Activated CD4-positive, alpha-beta memory T cell treated with anti-CD3 and anti-CD28 coated beads, Interleukin-2, amount 10 ng/mL, durations not matched to agents 7 days and 5 days (primary cell): Measurements from ENCODE around the gene DAD1. TPM values are rescaled to one million over a fixed set of nuclear protein-coding genes. Genes with fewer than 3 reads are reported as not detected.

Source experiments
- CTCF ChIA-PET: fragments of 350-600 bp; sonication (Branson Sonifier 250); formaldehyde crosslinking; loops from one replicate; lab custom pipeline; 2021; ENCODE audit warnings: antibody characterized with exemption, inconsistent platforms; lab: Charles Lee
- POLR2A ChIA-PET: fragments of 350-600 bp; sonication (Branson Sonifier 250); formaldehyde crosslinking; loops from one replicate; lab custom pipeline; 2021; ENCODE audit warnings: antibody characterized with exemption; lab: Charles Lee
- DNase-seq: peaks from one replicate; pipeline ENCODE4 v3.0.0-alpha.2; 2020
- H3K27ac Mint-ChIP-seq: one replicate; pipeline ENCODE4 v1.8.0; 2021; ENCODE audit warnings: mild to moderate bottlenecking, mixed read lengths
- H3K27me3 Mint-ChIP-seq: one replicate; pipeline ENCODE4 v1.8.0; 2021; ENCODE audit warnings: mixed read lengths
- H3K36me3 Mint-ChIP-seq: one replicate; pipeline ENCODE4 v1.8.0; 2021; ENCODE audit warnings: low read depth, mixed read lengths
- H3K4me1 Mint-ChIP-seq: one replicate; pipeline ENCODE4 v1.8.0; 2021; ENCODE audit warnings: mixed read lengths
- H3K4me3 Mint-ChIP-seq: one replicate; pipeline ENCODE4 v1.8.0; 2021; ENCODE audit warnings: mild to moderate bottlenecking, mixed read lengths
- H3K9me3 Mint-ChIP-seq: one replicate; pipeline ENCODE4 v1.8.0; 2021; ENCODE audit warnings: mixed read lengths
- total RNA-seq, 2 experiments: library from RNA; stranded (reverse); gene quantifications; one replicate each; pipeline ENCODE4 v1.2.3, GENCODE V29; 2021

Gene DAD1
- total RNA-seq, 2 experiments from 2014 or later, result 160 to 167 TPM

- CTCF ChIA-PET, result interaction anchor here (0.6 to 11.8 kb wide), 8 partner anchors 7 to 344 kb away, joined by 3 to 593 read pairs (median 3); no protein-coding TSS in a partner anchor
- no peak for DNase-seq
- no peaks in the 10 kb centered on the region for H3K27me3 Mint-ChIP-seq
- H3K4me1 Mint-ChIP-seq, result peaks cover 91% of the 10 kb centered on the region
- POLR2A ChIA-PET, result interaction anchor here (1.3 to 26.6 kb wide), 9 partner anchors 12 to 567 kb away, joined by 4 to 1110 read pairs (median 40); partner anchors contain the start of genes DAD1, LRP10 and MRPL52
- peaks cover 50% of the 10 kb centered on the region for H3K36me3 Mint-ChIP-seq
- H3K9me3 Mint-ChIP-seq, result no peaks in the 10 kb centered on the region
- peak overlapping the region; percentile 95 for H3K27ac Mint-ChIP-seq
- H3K4me3 Mint-ChIP-seq, result peak overlapping the region; percentile 62
Measured at GRCh38 chr14:22565391-22565945, 23.6 kb downstream of the DAD1 start.

- Mint-ChIP-seq H3K4me1 (peaks cover 95% of the 10 kb centered on the region), H3K27me3 (no peaks in the 10 kb centered on the region), H3K36me3 (peaks cover 43% of the 10 kb centered on the region), H3K9me3 (no peaks in the 10 kb centered on the region), H3K27ac (peak overlapping the region; percentile 95), H3K4me3 (peak overlapping the region; percentile 42)
- CTCF ChIA-PET, result interaction anchor here (0.6 to 11.8 kb wide), 5 partner anchors 6 to 498 kb away, joined by 3 to 593 read pairs (median 3); partner anchors contain the start of gene DAD1
- POLR2A ChIA-PET, result interaction anchor here (1.3 to 26.6 kb wide), 7 partner anchors 11 to 678 kb away, joined by 3 to 1110 read pairs (median 147); partner anchors contain the start of gene DAD1
- no peak for DNase-seq
Measured at GRCh38 chr14:22564463-22564862, 24.6 kb downstream of the DAD1 start.

GRCh38 chr14:22563987-22564386 is 25.0 kb downstream of the DAD1 start:
- DNase-seq, result peak; percentile 38
- CTCF ChIA-PET, result interaction anchor here (0.6 to 11.8 kb wide), 5 partner anchors 5 to 586 kb away, joined by 3 to 593 read pairs (median 4); partner anchors contain the start of gene DAD1
- Mint-ChIP-seq H3K9me3 (no peaks in the 10 kb centered on the region), H3K27me3 (no peaks in the 10 kb centered on the region), H3K27ac (peak overlapping the region; percentile 95), H3K4me3 (peak overlapping the region; percentile 42), H3K4me1 (peaks cover 95% of the 10 kb centered on the region), H3K36me3 (peaks cover 38% of the 10 kb centered on the region)
- POLR2A ChIA-PET, result interaction anchor here (1.1 to 26.6 kb wide), 9 partner anchors 11 to 677 kb away, joined by 3 to 1110 read pairs (median 40); partner anchors contain the start of gene DAD1

GRCh38 chr14:22561661-22562579 is 27.1 kb downstream of the DAD1 start:
- Mint-ChIP-seq H3K9me3 (no peaks in the 10 kb centered on the region), H3K4me1 (peaks cover 96% of the 10 kb centered on the region), H3K36me3 (peaks cover 35% of the 10 kb centered on the region)

DNA sequence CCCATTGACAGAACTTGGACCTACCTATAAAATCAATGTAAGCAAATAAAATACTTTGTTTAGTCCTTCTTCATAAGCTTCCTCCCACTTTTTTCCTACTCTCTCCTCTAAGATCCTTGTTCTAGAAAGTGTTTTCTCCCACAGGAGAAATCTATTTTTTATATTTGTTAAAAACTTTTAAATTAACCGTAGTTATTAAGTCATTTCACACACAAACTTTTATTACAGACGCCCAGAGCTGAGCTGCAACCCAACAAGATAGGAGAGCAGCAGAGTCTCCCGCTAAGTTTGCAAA is 27.7 kb downstream of the DAD1 start:
- peaks cover 93% of the 10 kb centered on the region for H3K4me1 Mint-ChIP-seq
- DNase-seq, result no peak
- H3K9me3 Mint-ChIP-seq, result no peaks in the 10 kb centered on the region
- H3K4me3 Mint-ChIP-seq, result peak overlapping the region; percentile 68
- POLR2A ChIA-PET, result interaction anchor here (1.0 to 26.6 kb wide), 18 partner anchors 4 to 812 kb away, joined by 3 to 1110 read pairs (median 4); partner anchors contain the start of genes DAD1 and OXA1L
- peaks cover 35% of the 10 kb centered on the region for H3K36me3 Mint-ChIP-seq
- peak overlapping the region; percentile 95 for H3K27ac Mint-ChIP-seq
- H3K27me3 Mint-ChIP-seq, result peaks cover under 1% of the 10 kb centered on the region
- CTCF ChIA-PET, result interaction anchor here (1.0 to 8.4 kb wide), 9 partner anchors 8 to 583 kb away, joined by 3 to 593 read pairs (median 6); partner anchors contain the start of gene DAD1

More at GRCh38 chr14:22561661-22562579, 27.1 kb downstream of the DAD1 start:
- ChIA-PET POLR2A (interaction anchor here (1.0 to 26.6 kb wide), 19 partner anchors 4 to 813 kb away, joined by 3 to 1110 read pairs (median 5); partner anchors contain the start of genes DAD1 and OXA1L), CTCF (interaction anchor here (0.7 to 8.4 kb wide), 9 partner anchors 7 to 643 kb away, joined by 3 to 593 read pairs (median 6); partner anchors contain the start of gene DAD1)
- H3K4me3 Mint-ChIP-seq, result peak overlapping the region; percentile 53
- H3K27ac Mint-ChIP-seq, result peak overlapping the region; percentile 95
- DNase-seq, result peak; percentile 82
- no peaks in the 10 kb centered on the region for H3K27me3 Mint-ChIP-seq

DNA sequence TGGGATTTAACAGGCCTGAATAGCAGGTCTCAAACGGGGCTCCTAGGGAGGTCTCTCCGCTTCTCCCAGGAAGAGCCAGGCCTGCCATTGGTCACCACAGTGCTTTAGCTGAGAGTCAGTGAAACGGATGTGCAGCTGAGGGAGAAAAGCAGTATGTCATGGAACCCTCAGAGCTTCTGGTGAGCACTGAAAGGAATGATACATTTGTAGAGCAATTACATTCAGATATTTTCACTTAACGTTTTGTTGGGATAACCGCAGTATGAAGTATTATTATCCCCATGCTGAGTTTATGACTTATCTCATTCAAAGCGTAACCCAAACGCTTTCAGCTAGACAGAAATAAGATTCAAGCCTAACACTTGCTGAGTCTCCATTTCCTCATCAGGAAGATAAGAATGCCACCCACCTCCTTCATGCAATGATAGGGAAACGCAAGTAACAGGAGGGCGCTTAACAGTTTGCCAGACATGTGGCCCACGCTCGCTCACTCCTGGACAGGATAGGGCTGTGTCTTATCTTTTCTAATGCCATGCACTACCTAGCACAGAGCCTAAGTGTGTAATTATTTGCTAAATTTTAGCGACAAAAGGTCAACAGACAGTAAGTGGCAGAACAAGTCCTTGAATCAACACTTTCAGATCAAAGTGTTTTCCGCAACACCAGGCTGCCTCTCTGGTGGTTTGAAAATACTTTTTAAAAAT is 28.2 kb downstream of the DAD1 start:
- no peak for DNase-seq
- ChIA-PET POLR2A (interaction anchor here (0.8 to 26.6 kb wide), 19 partner anchors 5 to 714 kb away, joined by 3 to 1110 read pairs (median 4); partner anchors contain the start of genes DAD1 and OXA1L), CTCF (interaction anchor here (0.7 to 8.4 kb wide), 11 partner anchors 8 to 582 kb away, joined by 3 to 593 read pairs (median 4); partner anchors contain the start of gene DAD1)
- Mint-ChIP-seq H3K4me3 (peak overlapping the region; percentile 68), H3K4me1 (peaks cover 93% of the 10 kb centered on the region), H3K27ac (peak overlapping the region; percentile 95), H3K9me3 (no peaks in the 10 kb centered on the region), H3K27me3 (peaks cover 2% of the 10 kb centered on the region), H3K36me3 (peaks cover 34% of the 10 kb centered on the region)

DNA sequence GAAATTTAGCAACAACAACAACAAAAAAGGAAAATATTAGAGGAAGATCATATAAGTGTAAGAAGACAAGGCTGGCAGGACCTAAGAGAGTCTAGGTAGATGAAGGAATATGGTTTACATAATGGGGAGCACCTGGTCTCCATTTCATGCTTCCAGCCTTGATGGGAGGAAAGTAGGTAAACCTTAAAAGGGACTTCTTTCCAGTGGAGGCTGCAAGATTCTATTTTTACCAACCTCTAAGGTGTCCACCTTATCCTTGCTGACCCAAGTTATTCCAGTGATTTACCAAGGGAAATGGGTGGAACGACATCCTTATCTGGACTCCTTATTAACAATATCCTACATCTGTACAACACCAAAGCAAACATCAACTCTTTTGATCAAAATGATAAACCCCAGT is 30.0 kb downstream of the DAD1 start:
- no peaks in the 10 kb centered on the region for H3K9me3 Mint-ChIP-seq
- peak overlapping the region; percentile 95 for H3K27ac Mint-ChIP-seq
- peaks cover 2% of the 10 kb centered on the region for H3K27me3 Mint-ChIP-seq
- POLR2A ChIA-PET, result interaction anchor here (2.5 to 26.6 kb wide), 6 partner anchors 6 to 560 kb away, joined by 6 to 1110 read pairs (median 541); partner anchors contain the start of gene DAD1
- DNase-seq, result no peak
- H3K4me3 Mint-ChIP-seq, result peak overlapping the region; percentile 76
- peaks cover 21% of the 10 kb centered on the region for H3K36me3 Mint-ChIP-seq
- H3K4me1 Mint-ChIP-seq, result peaks cover 90% of the 10 kb centered on the region
- CTCF ChIA-PET, result interaction anchor here (0.8 to 8.4 kb wide), 7 partner anchors 10 to 292 kb away, joined by 3 to 593 read pairs (median 4); partner anchors contain the start of gene DAD1

- DNase-seq, result peak; percentile 81
- ChIA-PET POLR2A (interaction anchor here (0.7 to 26.6 kb wide), 14 partner anchors 5 to 644 kb away, joined by 3 to 1110 read pairs (median 3); partner anchors contain the start of genes ACIN1, C14orf119 and DAD1), CTCF (interaction anchor here (0.6 to 8.4 kb wide), 19 partner anchors 9 to 641 kb away, joined by 3 to 593 read pairs (median 3); partner anchors contain the start of genes DAD1 and MRPL52)
- no peaks in the 10 kb centered on the region for H3K9me3 Mint-ChIP-seq
- peak overlapping the region; percentile 76 for H3K4me3 Mint-ChIP-seq
- peaks cover 2% of the 10 kb centered on the region for H3K27me3 Mint-ChIP-seq
- H3K36me3 Mint-ChIP-seq, result peaks cover 21% of the 10 kb centered on the region
- peak overlapping the region; percentile 95 for H3K27ac Mint-ChIP-seq
- H3K4me1 Mint-ChIP-seq, result peaks cover 89% of the 10 kb centered on the region
Measured at GRCh38 chr14:22558221-22558913, 30.7 kb downstream of the DAD1 start.

DNA sequence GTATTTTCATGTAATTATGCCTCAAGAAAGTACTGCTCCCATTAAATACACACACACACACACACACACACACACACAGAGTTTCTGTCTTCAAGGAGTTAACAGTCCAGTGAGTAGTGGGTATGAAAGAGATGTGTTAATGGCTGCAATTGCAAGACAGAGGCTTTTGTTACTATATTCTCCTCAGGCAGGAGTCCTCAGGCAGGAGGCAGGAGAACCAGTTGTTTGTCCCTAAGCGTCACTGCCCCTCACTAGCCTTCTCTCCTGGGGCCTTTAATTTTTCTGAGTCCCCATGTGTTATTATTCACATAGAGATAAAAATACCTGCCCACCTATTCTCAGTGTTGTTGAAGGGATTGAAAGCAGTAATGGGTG is 31.2 kb downstream of the DAD1 start:
- ChIA-PET POLR2A (interaction anchor here (0.7 to 26.6 kb wide), 15 partner anchors 4 to 644 kb away, joined by 3 to 1110 read pairs (median 3); partner anchors contain the start of genes ACIN1, C14orf119 and DAD1), CTCF (interaction anchor here (0.6 to 8.4 kb wide), 17 partner anchors 8 to 640 kb away, joined by 3 to 593 read pairs (median 3); partner anchors contain the start of genes DAD1 and MRPL52)
- H3K36me3 Mint-ChIP-seq, result peaks cover 24% of the 10 kb centered on the region
- H3K27ac Mint-ChIP-seq, result peak overlapping the region; percentile 95
- peaks cover 90% of the 10 kb centered on the region for H3K4me1 Mint-ChIP-seq
- H3K4me3 Mint-ChIP-seq, result peak overlapping the region; percentile 76
- DNase-seq, result no peak
- H3K27me3 Mint-ChIP-seq, result peaks cover 2% of the 10 kb centered on the region
- no peaks in the 10 kb centered on the region for H3K9me3 Mint-ChIP-seq

DNA sequence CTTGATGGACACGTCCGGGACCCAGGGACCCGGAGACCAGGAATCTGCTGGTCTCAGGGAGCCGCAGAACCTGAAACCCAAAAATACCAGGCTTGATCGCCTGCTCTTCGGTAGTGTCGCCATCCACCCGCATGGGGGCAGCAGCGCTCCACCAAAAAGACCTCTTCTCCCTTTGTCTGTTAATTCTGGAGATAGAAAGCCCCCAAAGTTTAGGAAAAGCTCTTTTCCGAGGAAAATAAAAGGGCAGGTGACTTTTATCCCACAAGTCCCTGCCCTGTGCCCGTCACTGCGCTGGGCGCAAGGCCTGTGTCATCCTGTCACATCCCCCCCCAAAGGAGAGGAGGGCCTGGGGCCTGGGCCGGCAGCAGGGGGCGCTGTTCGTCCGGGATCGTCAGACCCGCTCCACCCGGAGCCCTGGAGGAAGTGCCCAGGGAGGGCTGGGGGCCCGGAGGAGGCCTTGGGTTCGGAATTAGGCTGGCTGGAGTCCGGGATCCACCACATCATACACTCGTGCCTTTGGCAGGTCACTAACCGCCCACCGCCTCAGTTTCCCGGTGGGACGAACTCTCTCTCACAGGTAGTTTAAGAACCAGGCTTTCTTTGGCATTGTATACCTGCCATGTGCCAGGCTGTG is 31.9 kb downstream of the DAD1 start:
- ChIA-PET POLR2A (interaction anchor here (0.6 to 26.6 kb wide), 37 partner anchors 8 to 834 kb away, joined by 3 to 1110 read pairs (median 9); partner anchors contain the start of genes ABHD4, DAD1, LRP10 and OR6J1), CTCF (interaction anchor here (0.6 to 8.4 kb wide), 53 partner anchors 12 to 834 kb away, joined by 3 to 593 read pairs (median 6); partner anchors contain the start of genes ABHD4, DAD1, OXA1L and REM2)
- Mint-ChIP-seq H3K36me3 (peaks cover 28% of the 10 kb centered on the region), H3K4me3 (peak overlapping the region; percentile 76), H3K27me3 (peaks cover 2% of the 10 kb centered on the region), H3K4me1 (peaks cover 90% of the 10 kb centered on the region), H3K9me3 (no peaks in the 10 kb centered on the region), H3K27ac (peak overlapping the region; percentile 95)
- peak; percentile 90 for DNase-seq
